HEK293 (cell line): ENCODE results near the gene BTBD6.

Source experiments
- GLI2 ChIP-seq: fragments of 450-650 bp; formaldehyde crosslinking; IDR thresholded peaks from 2 replicates; pipeline ENCODE4; 2017; ENCODE audit warnings: missing biosample characterization, missing genetic modification characterization, low read depth, borderline replicate concordance
- IKZF3 ChIP-seq: fragments of 450-650 bp; IDR thresholded peaks from 2 replicates; pipeline ENCODE4 v1.5.0; 2018; ENCODE audit warnings: missing biosample characterization, mild to moderate bottlenecking, missing genetic modification characterization, moderate library complexity
- INSM2 ChIP-seq: fragments of 450-650 bp; formaldehyde crosslinking; IDR thresholded peaks from 2 replicates; pipeline ENCODE4 v1.5.1; 2016; ENCODE audit warnings: missing biosample characterization, missing genetic modification characterization
- MEIS1 ChIP-seq: sonication (generic); formaldehyde crosslinking; IDR thresholded peaks from 2 replicates; pipeline ENCODE4 v1.8.1; 2022; ENCODE audit warnings: missing genetic modification reagents, mild to moderate bottlenecking, borderline replicate concordance
- MYNN ChIP-seq: fragments of 450-650 bp; formaldehyde crosslinking; IDR thresholded peaks from 2 replicates; pipeline ENCODE4 v1.5.1; 2016; ENCODE audit warnings: missing biosample characterization, missing genetic modification characterization, borderline replicate concordance
- PRDM6 ChIP-seq: fragments of 450-650 bp; formaldehyde crosslinking; IDR thresholded peaks from 2 replicates; pipeline ENCODE4 v1.5.1; 2017; ENCODE audit warnings: missing biosample characterization, missing genetic modification characterization
- RBAK ChIP-seq: fragments of 450-650 bp; formaldehyde crosslinking; IDR thresholded peaks from 2 replicates; pipeline ENCODE4 v1.5.1; 2016; ENCODE audit warnings: missing biosample characterization, missing genetic modification characterization
- REPIN1 ChIP-seq: fragments of 450-650 bp; formaldehyde crosslinking; IDR thresholded peaks from 2 replicates; pipeline ENCODE4 v1.5.1; 2017; ENCODE audit warnings: missing biosample characterization, missing genetic modification characterization, low read depth
- TRIM28 ChIP-seq: IDR thresholded peaks from 2 replicates; pipeline ENCODE4 v1.6.1; 2011; ENCODE audit warnings: low read length, control low read depth, borderline replicate concordance
- ZBTB1 ChIP-seq: fragments of 450-650 bp; formaldehyde crosslinking; IDR thresholded peaks from 2 replicates; pipeline ENCODE4 v1.5.1; 2016; ENCODE audit warnings: missing biosample characterization, missing genetic modification characterization
- ZBTB21 ChIP-seq: fragments of 450-650 bp; formaldehyde crosslinking; IDR thresholded peaks from 2 replicates; pipeline ENCODE4 v1.5.1; 2017; ENCODE audit warnings: missing biosample characterization, missing genetic modification characterization
- ZBTB26 ChIP-seq: fragments of 450-650 bp; formaldehyde crosslinking; optimal IDR thresholded peaks from 2 replicates; pipeline ENCODE3; 2016; ENCODE audit warnings: missing biosample characterization, mild to moderate bottlenecking, missing genetic modification characterization
- ZBTB6 ChIP-seq: fragments of 450-650 bp; formaldehyde crosslinking; IDR thresholded peaks from 2 replicates; pipeline ENCODE4 v1.5.1; 2017; ENCODE audit warnings: missing biosample characterization, missing genetic modification characterization
- ZNF133 ChIP-seq: fragments of 450-650 bp; formaldehyde crosslinking; IDR thresholded peaks from 2 replicates; pipeline ENCODE4 v1.5.1; 2016; ENCODE audit warnings: missing biosample characterization, missing genetic modification characterization
- ZNF138 ChIP-seq: fragments of 450-650 bp; formaldehyde crosslinking; IDR thresholded peaks from 2 replicates; pipeline ENCODE4 v1.5.1; 2016; ENCODE audit warnings: missing biosample characterization, missing genetic modification characterization, borderline replicate concordance
- ZNF16 ChIP-seq: fragments of 450-650 bp; formaldehyde crosslinking; IDR thresholded peaks from 2 replicates; pipeline ENCODE4 v1.5.1; 2016; ENCODE audit warnings: low read depth, missing biosample characterization, missing genetic modification characterization
- ZNF214 ChIP-seq: fragments of 450-650 bp; formaldehyde crosslinking; IDR thresholded peaks from 2 replicates; pipeline ENCODE4 v1.5.1; 2017; ENCODE audit warnings: missing biosample characterization, mild to moderate bottlenecking, missing genetic modification characterization, borderline replicate concordance
- ZNF266 ChIP-seq: fragments of 450-650 bp; formaldehyde crosslinking; IDR thresholded peaks from 2 replicates; pipeline ENCODE4 v1.5.1; 2016; ENCODE audit warnings: missing biosample characterization, missing genetic modification characterization, low read depth
- ZNF449 ChIP-seq: fragments of 450-650 bp; formaldehyde crosslinking; IDR thresholded peaks from 2 replicates; pipeline ENCODE4 v1.5.1; 2017; ENCODE audit warnings: missing biosample characterization, mild to moderate bottlenecking, missing genetic modification characterization, moderate library complexity
- ZNF473 ChIP-seq: fragments of 450-650 bp; formaldehyde crosslinking; IDR thresholded peaks from 2 replicates; pipeline ENCODE4 v1.5.1; 2017; ENCODE audit warnings: missing biosample characterization, missing genetic modification characterization
- ZNF514 ChIP-seq: fragments of 450-650 bp; formaldehyde crosslinking; IDR thresholded peaks from 2 replicates; pipeline ENCODE4 v1.5.1; 2016; ENCODE audit warnings: missing biosample characterization, missing genetic modification characterization
- ZNF518A ChIP-seq: fragments of 450-650 bp; formaldehyde crosslinking; conservative IDR thresholded peaks from 2 replicates; pipeline ENCODE4 v1.5.1; 2016; ENCODE audit warnings: low read depth, missing biosample characterization, missing genetic modification characterization
- ZNF530 ChIP-seq: fragments of 450-650 bp; formaldehyde crosslinking; IDR thresholded peaks from 2 replicates; pipeline ENCODE4 v1.5.1; 2016; ENCODE audit warnings: low read depth, missing biosample characterization, missing genetic modification characterization
- ZNF596 ChIP-seq: fragments of 450-650 bp; IDR thresholded peaks from 2 replicates; pipeline ENCODE4 v1.5.0; 2018; ENCODE audit warnings: missing biosample characterization, mild to moderate bottlenecking, missing genetic modification characterization, moderate library complexity
- ZNF629 ChIP-seq: fragments of 450-650 bp; formaldehyde crosslinking; IDR thresholded peaks from 2 replicates; pipeline ENCODE4 v1.5.1; 2017; ENCODE audit warnings: missing biosample characterization, missing genetic modification characterization
- ZNF660 ChIP-seq: fragments of 450-650 bp; IDR thresholded peaks from 2 replicates; pipeline ENCODE4 v1.5.1; 2018; ENCODE audit warnings: missing biosample characterization, mild to moderate bottlenecking, missing genetic modification characterization
- ZNF701 ChIP-seq: fragments of 450-650 bp; formaldehyde crosslinking; IDR thresholded peaks from 2 replicates; pipeline ENCODE4 v1.5.1; 2016; ENCODE audit warnings: missing biosample characterization, missing genetic modification characterization
- ZNF777 ChIP-seq: fragments of 450-650 bp; formaldehyde crosslinking; IDR thresholded peaks from 2 replicates; pipeline ENCODE4 v1.5.1; 2017; ENCODE audit warnings: missing biosample characterization, missing genetic modification characterization, borderline replicate concordance
- ZXDB ChIP-seq: fragments of 450-650 bp; formaldehyde crosslinking; IDR thresholded peaks from 2 replicates; pipeline ENCODE4 v1.5.1; 2016; ENCODE audit warnings: missing biosample characterization, missing genetic modification characterization

BTBD6 gene

GRCh38 chr14:105203057-105203531, 45.2 kb upstream of the BTBD6 start (continued):
- TF ChIP-seq ZBTB6 = no peak
- no peak for TF ChIP-seq ZNF16
- TF ChIP-seq RBAK (tag by site-specific recombination) = no peak
- no peak for TF ChIP-seq ZXDB (tag by site-specific recombination)
- TF ChIP-seq ZNF473 (tag by site-specific recombination) = no peak
- no peak for TF ChIP-seq TRIM28
- TF ChIP-seq ZNF777 (tag by site-specific recombination) = no peak
- TF ChIP-seq ZNF660 = 0 out of 2 replicates have a peak, but pooled peaks have one; percentile 42
- no peak; the same call in 1 of the 2 replicates for TF ChIP-seq ZNF629 (tag by site-specific recombination)
- TF ChIP-seq ZNF701 = no peak
- TF ChIP-seq ZBTB21 (tag by site-specific recombination) = no peak
- TF ChIP-seq MEIS1 = no peak
- TF ChIP-seq ZNF133 = no peak
- TF ChIP-seq ZNF518A = no peak
- no peak for TF ChIP-seq ZNF514
- peak; percentile 80 for TF ChIP-seq IKZF3 (tag by site-specific recombination)
- no peak for TF ChIP-seq PRDM6
- TF ChIP-seq ZNF214 (tag by site-specific recombination) = no peak
- no peak for TF ChIP-seq ZNF596
- TF ChIP-seq ZNF266 (tag by site-specific recombination) = no peak
- no peak for TF ChIP-seq ZNF138 (tag by site-specific recombination)
- peak; percentile 29 for TF ChIP-seq ZBTB26 (tag by site-specific recombination)
- TF ChIP-seq ZBTB1 (tag by site-specific recombination) = no peak
- no peak for TF ChIP-seq INSM2 (tag by site-specific recombination)
- no peak for TF ChIP-seq GLI2 (tag by site-specific recombination)
- no peak for TF ChIP-seq ZNF530 (tag by site-specific recombination)
- TF ChIP-seq ZNF449 = no peak
- no peak for TF ChIP-seq MYNN (tag by site-specific recombination)
- no peak for TF ChIP-seq REPIN1 (tag by site-specific recombination)
